Neural cell (in vitro differentiated cells): Measurements from ENCODE around the gene GLT6D1. TPM values are rescaled to one million over a fixed set of nuclear protein-coding genes. Genes with fewer than 3 reads are reported as not detected.

Source experiments
- H2AFZ ChIP-seq: fragments of 200-600, 300-800 bp; sonication (generic), shearing (Covaris generic); 2 replicates; pipeline ENCODE4 v1.6.0; 2014; ENCODE audit warnings: low read depth, mild to moderate bottlenecking, antibody characterized with exemption, low read length, moderate library complexity
- H3F3A ChIP-seq: fragments of 200-600 bp; shearing (Covaris generic); 2 replicates; pipeline ENCODE4 v1.6.1; 2016; ENCODE audit warnings: mild to moderate bottlenecking, moderate library complexity, mixed read lengths, antibody characterized with exemption, low read length; ENCODE audit not compliant: insufficient read depth, poor library complexity, severe bottlenecking
- H3K27ac ChIP-seq: fragments of 200-600, 300-800 bp; sonication (generic), shearing (Covaris generic); 2 replicates; pipeline ENCODE4 v1.5.1; 2014; ENCODE audit warnings: mild to moderate bottlenecking, low read length, moderate library complexity
- H3K27me3 ChIP-seq: fragments of 300-800, 200-600 bp; sonication (generic), shearing (Covaris generic); 2 replicates; pipeline ENCODE4 v1.6.0; 2014; ENCODE audit warnings: mild to moderate bottlenecking, low read depth, low read length, moderate library complexity; ENCODE audit not compliant: insufficient read depth
- H3K36me3 ChIP-seq: fragments of 300-800, 200-600 bp; sonication (generic), shearing (Covaris generic); 2 replicates; pipeline ENCODE4 v1.5.1; 2014; ENCODE audit warnings: mild to moderate bottlenecking, antibody characterized with exemption, low read length, moderate library complexity; ENCODE audit not compliant: insufficient read depth
- H3K4me2 ChIP-seq: fragments of 300-800, 200-600 bp; sonication (generic), shearing (Covaris generic); 2 replicates; pipeline ENCODE4 v1.6.0; 2014; ENCODE audit warnings: mild to moderate bottlenecking, low read length
- H3K4me3 ChIP-seq: fragments of 300-800, 200-600 bp; sonication (generic), shearing (Covaris generic); 2 replicates; pipeline ENCODE4 v1.5.1; 2014; ENCODE audit warnings: mild to moderate bottlenecking, low read length, moderate library complexity
- H3K79me2 ChIP-seq: fragments of 200-600 bp; shearing (Covaris generic); replicated peaks from 2 replicates; pipeline ENCODE4 v1.6.0; 2014; ENCODE audit warnings: mild to moderate bottlenecking, low read length, moderate library complexity; ENCODE audit not compliant: insufficient read depth
- H3K9ac ChIP-seq: fragments of 300-800, 200-600 bp; sonication (generic), shearing (Covaris generic); 2 replicates; pipeline ENCODE4 v1.6.1; 2016; ENCODE audit warnings: mild to moderate bottlenecking, low read length, mixed read lengths
- H3K9me2 ChIP-seq: fragments of 200-600 bp; shearing (Covaris generic); 2 replicates; pipeline ENCODE4 v1.6.1; 2016; ENCODE audit warnings: mild to moderate bottlenecking, low read length, mixed read lengths; ENCODE audit not compliant: insufficient read depth
- H3K9me3 ChIP-seq: fragments of 200-600, 300-800 bp; sonication (generic), shearing (Covaris generic); 2 replicates; pipeline ENCODE4 v1.6.1; 2016; ENCODE audit warnings: mild to moderate bottlenecking, mixed run types, low read length, moderate library complexity, mixed read lengths
- H4K20me1 ChIP-seq: fragments of 200-600 bp; shearing (Covaris generic); 2 replicates; pipeline ENCODE4 v1.6.1; 2016; ENCODE audit warnings: mild to moderate bottlenecking, mixed run types; ENCODE audit not compliant: insufficient read depth
- CTCF ChIP-seq: fragments of 450-650 bp; IDR thresholded peaks from 2 replicates; pipeline ENCODE4 v1.5.1; 2014; ENCODE audit warnings: antibody characterized with exemption, mild to moderate bottlenecking, moderate library complexity; ENCODE audit not compliant: poor library complexity, severe bottlenecking
- EP300 ChIP-seq: fragments of 450-650 bp; conservative IDR thresholded peaks from 2 replicates; pipeline ENCODE4 v1.6.1; 2014; ENCODE audit warnings: antibody characterized with exemption, mild to moderate bottlenecking, moderate library complexity; ENCODE audit not compliant: poor library complexity, severe bottlenecking
- EZH2 ChIP-seq: fragments of 200-600, 300-800 bp; shearing (Covaris generic), sonication (generic); IDR thresholded peaks from 2 replicates; pipeline ENCODE4 v1.6.1; 2014; ENCODE audit warnings: antibody characterized with exemption, low read length, borderline replicate concordance, mild to moderate bottlenecking; ENCODE audit not compliant: insufficient read depth, poor library complexity, severe bottlenecking
- MXI1 ChIP-seq: fragments of 450-650 bp; conservative IDR thresholded peaks from 2 replicates; pipeline ENCODE4 v1.6.1; 2014; ENCODE audit warnings: antibody characterized with exemption, mild to moderate bottlenecking; ENCODE audit not compliant: poor library complexity, severe bottlenecking
- POLR2AphosphoS5 ChIP-seq: IDR thresholded peaks from 2 replicates; pipeline ENCODE4 v1.6.1; 2012
- RAD21 ChIP-seq: fragments of 450-650 bp; conservative IDR thresholded peaks from 2 replicates; pipeline ENCODE4 v1.6.1; 2014; ENCODE audit warnings: antibody characterized with exemption, mild to moderate bottlenecking, moderate library complexity
- REST ChIP-seq: IDR thresholded peaks from 2 replicates; pipeline ENCODE4 v1.6.1; 2012; ENCODE audit warnings: borderline replicate concordance
- SMC3 ChIP-seq: fragments of 450-650 bp; conservative IDR thresholded peaks from 2 replicates; pipeline ENCODE4 v1.6.1; 2014; ENCODE audit warnings: antibody characterized with exemption, mild to moderate bottlenecking, moderate library complexity; ENCODE audit not compliant: poor library complexity
- TAF1 ChIP-seq: IDR thresholded peaks from 2 replicates; pipeline ENCODE4 v1.6.1; 2012; ENCODE audit warnings: low read depth
- polyA plus RNA-seq: library from polyadenylated mRNA; depleted of rRNA; stranded (reverse); fragments of >200 nt; gene quantifications from 2 replicates; pipeline ENCODE4 v1.2.3, GENCODE V29; 2014

GLT6D1 gene
- polyA plus RNA-seq, 1 donor from 2014 or later: not detected

DNA sequence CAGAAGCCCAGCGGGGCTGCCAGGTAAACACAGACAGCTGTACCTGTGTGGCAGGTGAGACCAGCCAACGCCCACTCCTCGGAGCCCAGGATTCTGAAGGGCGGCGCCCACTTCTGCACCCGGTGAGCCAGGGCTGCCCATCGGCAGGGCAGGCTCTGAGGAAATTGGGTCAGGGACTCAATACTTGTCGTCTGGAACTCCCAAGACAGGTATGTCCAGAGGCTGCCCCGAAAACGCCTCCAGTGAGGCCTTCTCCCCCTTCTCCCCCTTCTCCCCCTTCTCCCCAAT, 19.8 kb downstream of the GLT6D1 start:
- no peak overlapping the region for H2AFZ ChIP-seq
- no peaks in the 10 kb centered on the region for H4K20me1 ChIP-seq
- H3K9me3 ChIP-seq: no peaks in the 10 kb centered on the region
- no peaks in the 10 kb centered on the region for H3K36me3 ChIP-seq
- no peaks in the 10 kb centered on the region for H3F3A ChIP-seq
- H3K4me3 ChIP-seq: no peak overlapping the region
- H3K4me2 ChIP-seq: no peak overlapping the region
- TF ChIP-seq TAF1 (no peak), REST (no peak), RAD21 (no peak), POLR2AphosphoS5 (no peak), CTCF (no peak), EZH2 (no peak), MXI1 (no peak), SMC3 (no peak), EP300 (no peak)
- H3K27ac ChIP-seq: no peak overlapping the region
- no peak overlapping the region for H3K9ac ChIP-seq
- H3K27me3 ChIP-seq: no peaks in the 10 kb centered on the region
- no peaks in the 10 kb centered on the region for H3K9me2 ChIP-seq
- no peaks in the 10 kb centered on the region for H3K79me2 ChIP-seq

GRCh38 chr9:135618866-135619598, 20.3 kb downstream of the GLT6D1 start:
- Histone ChIP-seq H3K4me2 (no peak overlapping the region), H3K4me3 (no peak overlapping the region)

More at GRCh38 chr9:135618866-135619598, 20.3 kb downstream of the GLT6D1 start:
- no peak overlapping the region for H3K9ac ChIP-seq
- H3K9me2 ChIP-seq: no peaks in the 10 kb centered on the region
- H3F3A ChIP-seq: no peaks in the 10 kb centered on the region
- no peak overlapping the region for H2AFZ ChIP-seq
- H3K79me2 ChIP-seq: no peaks in the 10 kb centered on the region
- no peaks in the 10 kb centered on the region for H3K27me3 ChIP-seq
- no peak overlapping the region for H3K27ac ChIP-seq
- TF ChIP-seq MXI1: no peak
- no peak for TF ChIP-seq CTCF
- TF ChIP-seq EZH2: no peak
- TF ChIP-seq RAD21: no peak
- no peak for TF ChIP-seq POLR2AphosphoS5
- H3K36me3 ChIP-seq: no peaks in the 10 kb centered on the region
- H4K20me1 ChIP-seq: no peaks in the 10 kb centered on the region
- no peaks in the 10 kb centered on the region for H3K9me3 ChIP-seq
